Stromal cell of bone marrow (primary cell): ENCODE measurements around the gene PSMD1.
"Not testable (repeated sequence)": the region's sequence is repeated elsewhere in the genome, so short reads cannot be mapped to it uniquely, and the experiment has no call there.

ENCODE experiments used
- DNase-seq: peaks from one replicate; pipeline ENCODE4 v3.0.0-alpha.2; 2012; ENCODE audit warnings: low read depth

PSMD1 gene

DNA sequence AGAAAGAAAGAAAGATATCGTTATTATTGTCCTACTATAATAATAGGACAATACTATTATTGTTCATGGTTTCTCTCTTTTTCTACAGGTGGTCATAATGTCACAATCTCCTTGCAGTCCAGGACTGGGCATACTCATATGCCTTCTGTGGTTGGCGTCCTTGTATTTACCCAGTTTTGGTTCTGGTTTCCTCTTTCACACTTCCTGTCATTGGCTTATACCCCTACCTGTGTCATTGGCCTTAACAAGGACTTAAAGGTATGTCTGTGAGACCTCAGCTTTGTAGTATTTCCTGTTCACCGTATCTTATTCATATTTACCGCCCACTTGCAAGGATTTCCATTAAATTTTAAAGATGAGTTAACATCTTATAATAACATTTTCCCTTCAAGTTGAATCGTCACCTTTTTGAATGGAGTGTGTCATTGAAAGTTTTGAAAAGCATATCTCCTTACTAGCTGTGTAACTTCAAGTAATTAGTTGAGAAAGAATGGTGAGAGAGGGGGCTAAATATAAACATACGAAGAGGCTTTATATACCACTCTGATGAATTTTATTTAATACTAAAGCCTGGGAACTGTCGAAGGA is 104.7 kb downstream of the PSMD1 start:
- no peak for DNase-seq

DNA sequence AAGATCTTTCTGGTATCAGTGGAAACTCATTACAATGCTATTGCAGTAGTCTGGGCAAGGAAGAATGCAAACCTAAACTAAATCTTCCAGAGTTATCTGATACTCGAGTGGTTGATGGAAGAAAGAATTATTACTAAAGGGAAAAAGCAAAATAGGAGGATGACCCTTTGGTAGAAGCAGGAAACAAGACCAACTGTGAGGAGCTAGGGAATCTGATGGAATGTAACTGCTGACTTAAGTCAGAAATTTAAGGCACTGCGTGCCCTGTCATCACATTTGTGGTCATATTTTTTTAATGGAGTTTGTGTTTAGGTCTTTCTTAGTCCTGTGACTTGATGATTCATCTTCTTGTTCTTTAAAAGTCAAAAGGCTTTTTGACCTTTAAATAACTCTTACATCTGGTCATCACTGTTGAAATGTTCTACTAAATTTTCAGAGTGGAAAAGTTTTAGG is 105.2 kb downstream of the PSMD1 start:
- peak; percentile 98 for DNase-seq

DNA sequence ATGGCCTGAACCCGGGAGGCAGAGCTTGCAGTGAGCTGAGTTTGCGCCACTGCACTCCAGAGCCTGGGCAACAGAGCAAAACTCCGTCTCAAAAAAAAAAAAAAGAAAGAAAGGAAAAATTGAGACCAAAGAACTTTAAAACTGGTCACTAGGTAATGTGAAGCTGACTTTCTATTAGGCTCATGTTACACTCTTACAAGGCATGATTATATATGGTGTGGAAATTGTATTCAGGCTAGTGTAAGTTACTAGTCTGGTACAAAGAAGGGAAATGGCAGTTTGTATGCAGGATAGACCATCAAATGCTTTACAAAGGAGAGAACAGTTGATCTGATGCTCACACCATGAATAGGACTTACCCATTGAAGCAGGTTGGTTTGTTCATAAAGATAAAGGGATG is 106.3 kb downstream of the PSMD1 start:
- DNase-seq: no peak

DNA sequence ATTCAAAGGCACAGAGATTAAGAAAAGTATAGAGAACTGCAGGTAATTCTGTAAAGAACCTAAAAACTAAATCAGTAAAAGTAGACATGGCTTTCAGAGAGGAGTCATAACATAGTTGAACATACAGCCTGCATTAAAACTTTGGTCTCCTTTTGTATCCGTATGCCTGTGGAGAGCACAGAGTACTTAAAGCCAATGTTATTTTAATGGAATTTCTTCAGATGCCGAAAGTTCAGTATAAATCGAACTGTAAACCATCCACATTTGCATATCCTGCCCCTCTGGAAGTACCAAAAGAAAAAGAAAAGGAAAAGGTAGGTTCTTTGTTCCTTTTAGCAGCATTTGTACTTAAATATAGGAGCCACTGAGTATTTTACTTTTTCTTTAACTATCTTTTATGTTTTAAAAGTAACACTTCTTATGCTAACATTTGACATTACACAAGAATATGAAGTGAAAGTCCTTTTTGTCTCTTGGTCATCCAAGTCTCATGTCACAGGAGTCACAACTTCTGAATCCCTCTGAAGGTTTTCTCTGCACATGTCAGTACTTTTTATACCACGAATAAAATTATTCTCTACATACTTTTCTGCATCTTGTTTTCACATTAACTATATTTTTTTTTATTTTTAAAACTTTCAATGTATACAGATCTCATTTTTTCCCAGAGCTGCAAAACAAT is 106.9 kb downstream of the PSMD1 start:
- DNase-seq: no peak

DNA sequence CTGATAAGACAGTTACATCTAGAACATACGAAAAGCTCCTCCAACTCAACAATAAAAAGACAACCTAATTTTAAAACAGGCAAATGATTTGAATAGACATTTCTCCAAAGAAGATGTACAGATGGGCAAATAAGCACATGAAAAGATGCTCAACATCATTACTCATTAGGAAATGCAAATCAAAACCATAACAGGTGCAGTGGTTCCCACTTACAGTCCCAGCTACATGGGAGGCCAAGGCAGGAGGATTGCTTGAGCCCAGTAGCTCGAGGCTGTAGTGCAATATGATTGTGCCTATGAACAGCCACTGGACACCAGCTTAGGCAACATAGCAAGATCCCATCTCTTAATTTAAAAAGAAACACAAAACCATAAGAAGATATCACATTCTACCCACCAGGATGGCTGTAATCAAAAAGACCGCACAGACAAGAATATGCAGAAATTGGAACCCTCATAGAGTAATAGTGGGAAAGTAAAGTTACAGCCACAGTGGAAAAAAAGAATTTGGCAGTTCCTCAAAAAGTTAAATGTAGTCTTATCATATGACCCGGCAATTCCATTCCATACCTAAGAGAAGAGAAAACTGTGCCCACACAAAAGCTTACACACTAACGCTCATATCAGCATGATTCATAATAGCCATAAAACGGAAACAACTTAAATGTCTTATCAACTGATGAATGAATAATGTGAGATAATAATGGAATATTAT is 111.2 kb downstream of the PSMD1 start:
- no peak for DNase-seq

DNA sequence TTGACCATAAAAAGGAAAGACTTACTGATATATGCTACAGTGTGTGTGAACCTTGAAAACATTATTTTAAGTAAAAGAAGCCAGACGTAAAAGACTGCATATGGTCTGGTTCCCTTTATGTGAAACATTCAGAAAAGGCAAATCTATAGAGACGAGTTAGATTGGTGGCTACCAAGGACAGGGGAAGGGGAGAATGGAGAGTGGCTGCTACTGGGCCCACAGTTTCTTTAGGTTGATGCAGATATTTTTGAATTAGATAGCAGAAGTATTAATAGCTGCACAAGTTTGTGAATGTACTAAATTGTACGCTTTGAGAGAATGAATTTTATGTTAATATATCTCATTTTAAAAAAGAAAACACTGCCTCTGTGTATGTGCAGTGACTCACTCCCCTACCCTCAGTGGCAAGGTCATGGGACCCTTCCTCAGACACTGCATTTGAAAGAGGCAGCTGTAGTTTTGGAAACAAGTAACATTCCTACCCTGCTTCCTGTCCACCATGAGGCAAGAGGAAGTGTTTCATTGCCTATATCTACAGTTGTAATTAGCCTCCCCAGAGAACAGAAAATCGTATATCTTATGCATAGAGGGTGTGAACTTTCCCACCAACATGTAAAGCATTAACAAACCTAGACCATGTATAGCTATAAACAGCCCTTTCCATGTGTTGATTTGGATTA is 111.9 kb downstream of the PSMD1 start:
- no peak for DNase-seq

DNA sequence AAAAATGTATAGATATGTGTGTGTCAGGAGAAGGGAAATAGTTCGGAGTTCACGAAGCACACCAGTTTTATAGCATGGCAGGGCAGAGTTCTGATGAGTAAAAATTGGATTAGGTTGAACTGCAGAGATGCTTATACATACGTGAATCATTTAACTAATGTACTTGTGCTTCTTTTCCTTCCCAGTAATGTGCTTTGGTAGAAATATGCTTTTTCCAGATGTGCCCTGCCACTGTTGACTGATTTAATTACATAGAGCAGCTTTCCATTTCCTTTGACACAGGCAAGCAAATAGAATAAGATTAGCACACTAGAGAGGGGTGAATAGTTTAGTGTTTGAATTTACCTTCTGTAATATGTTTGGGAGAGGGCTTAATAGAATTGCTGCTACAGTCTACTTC is 112.8 kb downstream of the PSMD1 start:
- DNase-seq: no peak

DNA sequence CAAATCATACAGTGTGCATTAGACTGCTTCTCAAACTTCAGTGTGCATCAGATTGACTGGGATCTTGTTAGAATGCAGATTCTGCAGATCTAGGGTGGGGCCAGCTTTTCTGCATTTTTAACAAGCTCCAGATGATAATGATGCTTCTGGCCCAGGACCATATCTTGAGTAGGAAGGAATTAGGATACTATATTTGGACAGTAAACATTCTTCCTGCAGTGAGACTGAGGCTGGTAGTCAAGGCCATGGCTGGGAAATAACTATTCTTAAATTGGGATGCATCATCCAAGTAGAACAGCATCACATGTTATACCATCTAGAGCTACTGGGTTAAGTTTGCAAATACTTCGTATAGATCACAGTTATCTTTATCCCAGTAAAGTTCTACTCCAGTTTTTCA is 113.4 kb downstream of the PSMD1 start:
- DNase-seq: peak; percentile 77

DNA sequence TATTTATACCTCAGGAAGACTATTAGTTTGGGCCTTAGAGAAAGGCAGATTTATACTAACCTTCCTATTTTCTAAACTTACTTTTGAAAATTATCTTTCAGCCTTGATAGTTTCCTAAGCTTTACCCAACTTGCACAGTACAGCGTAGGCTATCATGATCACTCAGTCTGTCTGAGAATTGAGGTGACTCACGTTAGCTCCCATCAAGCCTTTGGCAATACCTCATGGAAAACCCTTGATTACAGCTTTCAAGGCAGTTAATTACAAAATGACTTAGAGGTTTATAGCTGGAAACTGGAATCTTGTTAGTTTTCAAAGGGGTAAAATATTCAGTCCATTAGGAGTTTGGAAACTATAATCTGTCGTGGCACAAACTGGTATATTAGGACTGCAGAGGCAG is 115.4 kb downstream of the PSMD1 start:
- DNase-seq: no peak

DNA sequence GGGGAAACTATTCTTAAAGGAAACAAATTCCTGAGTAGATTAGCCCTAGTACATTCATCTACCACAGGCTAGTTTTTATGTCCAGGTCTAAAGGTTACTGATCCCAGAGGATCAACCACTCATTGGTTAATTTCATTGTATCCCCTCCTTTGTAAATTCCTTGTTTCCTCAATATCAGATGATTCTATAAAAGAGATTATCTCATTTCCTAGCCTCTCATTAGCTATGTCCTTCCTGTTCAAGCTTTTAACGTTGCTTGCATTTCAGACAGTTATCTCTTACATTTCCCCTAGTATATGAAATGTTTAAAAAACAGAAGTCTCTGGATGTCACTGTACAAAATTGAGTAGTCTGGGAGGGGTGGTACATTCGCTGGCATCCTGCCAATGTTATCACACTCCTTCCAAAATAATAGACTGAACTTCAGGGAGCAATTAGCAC is 117.6 kb downstream of the PSMD1 start:
- DNase-seq: no peak

DNA sequence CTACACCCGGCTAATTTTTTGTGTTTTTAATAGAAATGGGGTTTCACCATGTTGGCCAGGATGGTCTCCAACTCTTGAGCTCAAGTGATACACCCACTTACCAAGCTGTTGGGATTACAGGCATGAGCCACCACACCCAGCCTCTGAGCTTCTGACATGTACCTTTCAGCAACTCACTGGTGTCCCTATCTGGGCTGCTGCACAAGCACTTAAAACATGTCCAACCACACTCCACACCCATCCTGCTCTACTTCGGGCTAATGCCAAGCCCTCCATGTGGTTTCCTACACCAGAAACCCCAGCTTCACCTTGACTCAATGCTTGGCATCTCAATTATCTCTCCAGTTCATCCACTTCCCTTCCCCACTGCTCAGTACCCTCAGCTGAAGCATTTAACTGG is 119.4 kb downstream of the PSMD1 start:
- no peak for DNase-seq

DNA sequence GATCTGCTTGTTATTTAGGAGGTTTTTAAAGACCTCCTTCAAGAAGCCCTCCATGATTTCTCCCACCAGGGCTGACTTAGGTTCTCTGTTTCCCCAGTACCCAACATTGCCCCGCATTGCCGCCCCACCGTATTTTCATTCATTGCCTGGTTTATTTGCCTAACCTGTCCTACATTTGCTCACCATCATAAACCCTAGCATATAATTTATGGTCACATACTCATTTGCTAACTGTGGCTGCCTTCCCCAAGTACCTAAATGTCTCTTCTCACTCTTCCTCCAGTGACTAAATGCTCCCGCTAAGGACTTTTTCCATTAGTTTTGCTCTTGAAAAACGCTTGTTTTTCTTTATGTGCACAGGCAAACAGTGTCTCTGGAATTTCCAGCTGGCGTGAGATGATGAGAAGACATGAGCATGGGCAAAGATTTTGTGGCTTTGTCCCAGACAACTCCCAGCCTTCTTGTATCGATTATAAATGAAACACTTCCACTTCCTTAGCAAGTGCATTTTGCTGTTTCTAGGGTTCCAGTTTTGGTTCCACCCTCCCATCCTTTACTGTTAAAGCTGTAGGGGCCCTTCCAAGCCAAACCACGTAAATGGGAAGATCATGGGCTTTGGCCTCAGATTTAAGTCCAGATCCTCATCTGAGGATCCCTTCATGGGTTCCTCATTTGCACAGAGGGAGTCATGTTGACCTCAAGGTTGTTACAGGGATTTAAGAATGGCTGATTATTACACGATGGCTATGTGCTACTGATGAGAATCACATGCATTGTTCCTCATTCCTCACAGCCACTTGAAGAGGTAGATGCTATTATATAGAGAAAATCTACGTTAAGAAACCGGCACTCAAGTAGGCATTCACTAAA is 120.7 kb downstream of the PSMD1 start:
- no peak for DNase-seq

DNA sequence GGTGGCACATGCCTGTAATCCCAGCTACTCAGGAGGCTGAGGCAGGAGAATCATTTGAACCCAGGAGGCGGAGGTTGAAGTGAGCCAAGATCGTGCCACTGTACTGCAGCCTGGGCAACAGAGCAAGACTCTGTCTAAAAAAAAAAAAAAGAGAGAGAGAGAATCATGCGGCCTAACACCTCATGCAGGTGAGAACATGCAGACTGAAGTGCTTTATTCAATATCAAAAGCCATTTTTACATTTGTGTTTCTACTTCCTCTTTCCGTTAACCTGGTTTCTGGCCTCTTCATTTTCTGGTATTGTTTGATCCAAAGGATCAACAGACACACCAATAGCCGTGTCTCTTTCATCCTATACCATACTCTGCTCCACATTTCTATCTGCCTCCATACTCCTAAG is 122.1 kb downstream of the PSMD1 start:
- DNase-seq: not testable (repeated sequence)

DNA sequence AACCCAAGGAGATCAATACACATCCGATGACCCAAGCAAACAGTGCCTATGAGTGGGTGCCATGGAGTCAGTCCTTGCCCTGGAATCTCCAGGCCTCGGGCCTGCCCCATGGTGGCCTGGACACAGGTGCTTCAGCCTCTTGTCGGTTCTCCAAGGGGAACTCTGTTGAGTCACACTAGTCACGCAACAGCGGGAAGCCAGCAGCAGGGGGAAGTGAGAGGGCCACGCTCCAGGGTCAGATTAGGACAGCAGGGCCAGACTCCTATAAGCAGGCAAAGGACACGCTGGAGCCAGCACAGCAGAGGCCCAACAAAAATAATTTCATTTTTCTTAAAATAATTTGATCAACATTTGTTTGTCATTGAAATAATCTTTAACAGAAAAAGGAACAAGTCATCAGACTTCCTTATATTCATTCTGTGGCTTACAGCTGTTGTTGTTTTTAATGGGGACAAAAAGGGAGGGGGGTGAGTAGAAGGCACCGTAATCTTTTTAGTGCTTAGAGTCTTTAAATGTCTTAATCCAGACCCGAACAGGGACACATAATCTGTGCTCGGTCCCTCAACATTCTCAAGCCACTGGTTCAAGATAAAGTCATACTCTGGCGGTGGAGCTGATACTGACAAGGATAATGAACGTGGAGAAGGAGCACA is 125.3 kb downstream of the PSMD1 start:
- DNase-seq: no peak

DNA sequence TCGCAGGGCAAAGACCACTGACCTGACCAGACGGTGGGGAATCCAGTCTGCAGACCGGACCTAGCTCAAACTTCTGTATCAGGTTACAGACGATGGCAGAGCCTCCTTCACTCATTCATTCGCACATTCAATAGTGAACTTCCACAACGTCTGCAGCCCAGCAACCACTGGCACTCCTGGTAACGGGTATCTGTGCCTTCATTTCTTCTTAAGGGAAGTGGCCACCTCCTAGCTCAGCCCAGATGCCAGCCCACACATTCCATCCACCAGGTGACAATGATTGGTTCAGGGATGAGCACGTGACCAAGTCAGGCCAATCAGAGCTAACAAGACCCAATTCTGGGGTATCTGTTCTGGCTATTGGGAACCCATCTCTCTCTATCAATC is 125.8 kb downstream of the PSMD1 start:
- DNase-seq: no peak

DNA sequence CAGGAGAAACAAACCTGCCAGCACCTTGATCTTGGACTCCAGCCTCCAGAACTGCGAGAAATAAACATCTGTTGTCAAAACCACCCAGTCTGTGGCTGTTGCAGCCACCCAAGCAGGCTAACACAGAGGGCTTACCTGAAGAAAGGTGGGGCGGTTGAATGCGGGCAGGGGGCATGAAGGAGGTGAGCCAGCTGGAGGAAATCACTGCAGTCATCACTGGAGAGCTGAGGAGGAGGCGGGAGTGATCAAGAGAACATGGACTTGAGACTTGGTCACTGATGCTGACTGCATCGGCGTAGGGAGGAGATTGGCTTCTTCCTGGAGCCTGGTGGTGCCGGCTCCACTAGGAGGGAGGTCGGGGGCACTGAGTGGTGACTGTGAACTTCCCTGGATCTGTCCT is 127.2 kb downstream of the PSMD1 start:
- no peak for DNase-seq

DNA sequence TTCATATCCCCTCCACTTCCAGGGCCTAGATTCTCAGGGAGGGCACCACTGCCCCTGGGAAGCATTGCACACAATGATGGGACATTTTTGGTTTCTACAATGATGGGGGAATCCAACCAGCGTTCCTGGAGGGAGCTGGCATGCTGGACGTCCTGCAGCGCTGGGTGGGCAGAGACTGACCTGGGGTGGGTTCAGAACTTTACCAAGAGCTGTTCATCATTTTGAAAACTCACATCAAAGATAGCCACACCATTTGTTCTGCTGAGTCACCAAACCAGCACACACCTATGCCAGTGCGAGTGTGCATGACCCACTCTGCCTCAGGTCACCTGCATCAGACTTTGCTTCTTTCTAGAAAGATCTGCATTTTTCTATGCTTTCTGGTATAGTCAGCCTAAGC is 127.7 kb downstream of the PSMD1 start:
- no peak for DNase-seq

DNA sequence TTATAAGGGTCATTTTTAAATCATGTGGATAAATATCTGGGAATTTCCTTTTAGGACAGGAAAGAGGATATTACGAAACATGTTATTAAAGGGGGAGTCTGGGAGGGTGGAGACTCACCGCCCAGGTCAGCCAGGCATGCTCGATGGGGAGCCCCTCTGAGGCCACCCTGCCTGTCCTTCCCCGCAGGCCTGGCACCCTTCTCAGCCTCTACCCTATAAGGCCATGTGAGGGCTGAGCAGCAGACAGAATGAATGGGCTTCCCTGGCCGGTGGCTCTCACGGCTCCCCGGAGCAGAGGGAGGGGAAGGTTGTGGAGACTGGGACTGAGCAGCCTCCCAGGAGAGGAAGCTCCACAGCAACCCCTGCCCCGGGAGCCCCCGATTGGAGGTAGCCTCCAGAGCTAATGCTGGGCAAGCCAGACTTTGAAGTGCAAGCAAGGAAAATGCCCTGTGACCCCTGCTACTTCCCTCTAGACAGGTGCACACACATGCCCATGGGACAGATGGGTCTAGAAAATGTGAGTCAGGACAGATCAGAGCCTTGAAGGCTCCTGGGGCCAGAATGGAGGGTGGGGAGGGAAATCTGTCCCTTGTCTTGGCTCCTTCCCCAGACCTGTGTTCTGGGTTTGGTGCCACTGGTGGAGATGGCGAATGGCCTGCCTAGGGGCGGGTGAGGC is 128.5 kb downstream of the PSMD1 start:
- no peak for DNase-seq

DNA sequence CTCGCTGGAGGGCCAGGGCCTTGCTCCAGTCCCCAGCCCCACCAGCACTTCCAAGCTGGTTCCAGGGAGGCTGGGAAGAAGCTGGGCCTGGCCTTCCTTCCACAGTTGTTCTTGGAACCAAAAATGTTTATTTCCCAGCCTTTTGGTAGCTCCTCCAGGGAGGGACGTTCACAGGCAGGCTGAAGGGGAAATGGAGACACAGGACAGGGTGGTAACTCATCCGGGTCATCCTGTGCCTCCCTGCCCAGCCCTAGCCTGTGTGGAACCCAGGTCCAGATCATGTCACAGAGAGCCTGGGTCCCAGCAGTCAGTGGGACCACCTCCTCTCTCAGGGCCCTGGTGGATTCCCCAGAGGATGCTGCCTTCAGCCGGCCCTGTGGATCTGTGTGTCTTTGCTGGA is 129.2 kb downstream of the PSMD1 start:
- no peak for DNase-seq

DNA sequence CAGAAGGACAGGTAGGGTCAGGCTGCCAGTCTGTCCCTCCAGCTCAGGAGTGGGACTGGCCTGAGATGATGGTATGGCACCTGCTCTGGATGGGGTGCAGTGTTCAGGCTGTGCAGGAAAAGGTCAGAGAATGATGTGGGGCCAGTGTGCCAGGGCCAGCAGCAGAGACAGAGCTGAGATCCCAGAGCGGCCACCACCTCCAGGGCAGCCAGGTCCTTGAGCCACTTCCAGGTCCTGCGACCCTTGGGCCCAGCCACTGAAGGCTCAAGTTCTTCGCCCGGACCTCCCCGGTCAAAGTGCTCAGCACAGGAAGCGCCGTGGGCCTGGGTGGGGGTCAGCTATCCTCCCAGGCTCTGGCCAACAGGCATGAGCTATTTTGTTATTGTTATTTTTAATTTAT is 129.7 kb downstream of the PSMD1 start:
- no peak for DNase-seq
